MM.1S (cell line): Measurements from ENCODE around the gene MRGPRG.

Experiments used
- CTCF ChIP-seq: fragments of 300-600 bp; sonication (generic); IDR thresholded peaks from 2 replicates; pipeline ENCODE4 v1.5.1; 2016; ENCODE audit warnings: antibody characterized with exemption, low read length, mixed read lengths
- EZH2 ChIP-seq: fragments of 300-600 bp; sonication (generic); optimal IDR thresholded peaks from 2 replicates; pipeline ENCODE3; 2017; ENCODE audit warnings: low read depth, mild to moderate bottlenecking, antibody characterized with exemption, low read length, mixed read lengths

GRCh38 chr11:3189886-3190583, 28.6 kb downstream of the MRGPRG start:
- no peak for TF ChIP-seq CTCF
- no peak for TF ChIP-seq EZH2
